Activated naive CD4-positive, alpha-beta T cell treated with anti-CD3 and anti-CD28 coated beads, Interleukin-2, amount 50 U/mL, for 72 hours (primary cell): ENCODE data around the gene SRRM5. TPM values are rescaled to one million over a fixed set of nuclear protein-coding genes. Genes with fewer than 3 reads are reported as not detected.

Experiments
- total RNA-seq, 2 donors: library from RNA; stranded (reverse); gene quantifications; one replicate each; pipeline ENCODE4 v1.2.3, GENCODE V29; 2022

The SRRM5 gene
- total RNA-seq, 2 donors from 2014 or later = 0.68 to 0.80 TPM

Other genes with a start within 250 kb of the SRRM5 start
- gene TEX101, start 197.2 kb upstream of the SRRM5 start, total RNA-seq = not detected
- 1 to 10 TPM; 3.0 to 7.1 TPM for gene LYPD3, start 146.5 kb upstream of the SRRM5 start, total RNA-seq
- 10 to 100 TPM; 23.1 to 27.3 TPM for gene PHLDB3, start 107.3 kb upstream of the SRRM5 start, total RNA-seq
- 10 to 100 TPM; 88.0 to 89.2 TPM for gene ETHE1, start 84.9 kb upstream of the SRRM5 start, total RNA-seq
- 1 to 10 TPM in 1 of 2 donors, under 1 TPM in 1; 0.98 to 3.3 TPM for gene ZNF575, start 78.9 kb upstream of the SRRM5 start, total RNA-seq
- 10 to 100 TPM; 36.9 to 39.5 TPM for gene XRCC1, start 36.6 kb upstream of the SRRM5 start, total RNA-seq
- gene PINLYP, start 36.3 kb upstream of the SRRM5 start, total RNA-seq = 1 to 10 TPM; 6.5 to 9.0 TPM
- gene IRGQ, start 16.0 kb upstream of the SRRM5 start, total RNA-seq = 10 to 100 TPM; 21.6 to 29.4 TPM
- gene ZNF576, start 15.5 kb upstream of the SRRM5 start, total RNA-seq = 10 to 100 TPM; 15.9 to 19.6 TPM
- 10 to 100 TPM; 14.2 to 21.1 TPM for gene ZNF428, start 7.5 kb downstream of the SRRM5 start, total RNA-seq
- under 1 TPM; 0.58 to 0.66 TPM for gene CADM4, start 27.8 kb downstream of the SRRM5 start, total RNA-seq
- 10 to 100 TPM; 13.8 to 20.8 TPM for gene PLAUR, start 58.1 kb downstream of the SRRM5 start, total RNA-seq
- not detected for gene IRGC, start 104.0 kb downstream of the SRRM5 start, total RNA-seq
- 100 to 1,000 TPM in 1 of 2 donors, 10 to 100 TPM in 1; 62.8 to 145 TPM for gene SMG9, start 142.9 kb downstream of the SRRM5 start, total RNA-seq
- gene KCNN4, start 168.9 kb downstream of the SRRM5 start, total RNA-seq = 100 to 1,000 TPM; 110 to 145 TPM
- 1 to 10 TPM in 1 of 2 donors, under 1 TPM in 1; 0.97 to 3.8 TPM for gene LYPD5, start 190.4 kb downstream of the SRRM5 start, total RNA-seq
- gene ZNF283, start 215.2 kb downstream of the SRRM5 start, total RNA-seq = 10 to 100 TPM in 1 of 2 donors, 1 to 10 TPM in 1; 7.7 to 12.0 TPM